DMS79 treated with DMSO at 0.1 percent for 48 hours (cell line): ENCODE measurements around the gene TAS2R60.
"Not testable (repeated sequence)": the region's sequence is repeated elsewhere in the genome, so short reads cannot be mapped to it uniquely, and the experiment has no call there.

ENCODE experiments used
- DNase-seq: peaks from one replicate; lab custom pipeline; 2025; lab: John Stamatoyannopoulos, UW

TAS2R60 gene

GRCh38 chr7:143477501-143478150 lies 34.4 kb downstream of the TAS2R60 start, which contains the start of gene TAS2R41:
Gene TAS2R41 (plus strand): TSS chr7:143477873. CDS start chr7:143477873, 0 bp downstream.
- DNase-seq: no peak

- DNase-seq: no peak
These were observed 36.0 kb downstream of the TAS2R60 start for GRCh38 chr7:143479055-143479766.

GRCh38 chr7:143480501-143480900 lies 37.2 kb downstream of the TAS2R60 start:
- no peak for DNase-seq

- DNase-seq: no peak
These were observed 40.9 kb downstream of the TAS2R60 start for GRCh38 chr7:143484119-143484518.

GRCh38 chr7:143485094-143485493 lies 41.8 kb downstream of the TAS2R60 start:
- no peak for DNase-seq

GRCh38 chr7:143485500-143485899 lies 42.2 kb downstream of the TAS2R60 start:
- no peak for DNase-seq

- not testable (repeated sequence) for DNase-seq
These were observed 43.0 kb downstream of the TAS2R60 start for GRCh38 chr7:143486266-143486665.

- no peak for DNase-seq
These were observed 43.8 kb downstream of the TAS2R60 start for GRCh38 chr7:143487061-143487460.

- peak; percentile 56 for DNase-seq
These were observed 44.3 kb downstream of the TAS2R60 start for GRCh38 chr7:143487566-143487965.

- DNase-seq: no peak
These were observed 47.6 kb downstream of the TAS2R60 start for GRCh38 chr7:143490717-143491306.

GRCh38 chr7:143492043-143492471 lies 48.8 kb downstream of the TAS2R60 start:
- DNase-seq: no peak

GRCh38 chr7:143492799-143493739 lies 49.8 kb downstream of the TAS2R60 start:
- DNase-seq: no peak

- DNase-seq: no peak
These were observed 50.5 kb downstream of the TAS2R60 start for GRCh38 chr7:143493751-143494150.
